Left renal pelvis (tissue), 4 donors: ENCODE measurements around the gene DNAJC27. TPM values are rescaled to one million over a fixed set of nuclear protein-coding genes. Genes with fewer than 3 reads are reported as not detected.
"Not testable (repeated sequence)": the region's sequence is repeated elsewhere in the genome, so short reads cannot be mapped to it uniquely, and the experiment has no call there.

ENCODE experiments used
- DNase-seq, 4 donors: peaks; one replicate each; pipeline ENCODE4 v3.0.0-alpha.2; 2013; ENCODE audit warnings: low read depth in 4 of 4, low spot score in 3 of 4
- polyA plus RNA-seq, 4 donors: library from polyadenylated mRNA; unstranded; fragments of 120-200 nt; gene quantifications; one replicate each; pipeline ENCODE4 v1.2.1, GENCODE V29; 2013; ENCODE audit not compliant: insufficient read length in 4 of 4

The DNAJC27 gene
- polyA plus RNA-seq: 10 to 100 TPM in 3 of 4 donors, 1 to 10 TPM in 1; 6.5 to 10.4 (median 10.1) TPM

GRCh38 chr2:24971536-24972314, at the start of gene DNAJC27:
Gene DNAJC27 (minus strand): TSS chr2:24971955. CDS start chr2:24971904, 51 bp downstream.
- peak; percentile 93 to 97 (median 95) for DNase-seq

DNA sequence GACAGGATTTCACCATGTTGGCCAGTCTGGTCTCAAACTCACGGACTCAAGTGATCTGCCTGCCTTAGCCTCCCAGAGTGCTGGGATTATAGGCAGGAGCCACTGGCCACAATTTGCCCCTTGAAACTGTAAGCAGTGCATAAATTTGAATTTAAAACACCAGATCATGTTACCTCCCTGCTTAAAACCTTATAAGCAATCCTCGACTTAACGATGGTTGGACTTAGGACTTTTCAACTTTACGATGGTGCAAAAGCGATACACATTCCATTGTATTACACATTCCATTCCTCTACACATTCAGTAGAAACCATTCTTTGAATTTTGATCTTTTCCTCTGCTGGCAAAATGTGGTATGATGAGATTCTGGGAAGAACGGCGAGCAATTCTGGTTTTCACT, 46.9 kb upstream of the DNAJC27 start:
- no peak for DNase-seq

GRCh38 chr2:25014631-25015030, 42.9 kb upstream of the DNAJC27 start:
- no peak for DNase-seq

- DNase-seq: not testable (repeated sequence)
Observed at GRCh38 chr2:25011342-25011741, 39.6 kb upstream of the DNAJC27 start.

DNA sequence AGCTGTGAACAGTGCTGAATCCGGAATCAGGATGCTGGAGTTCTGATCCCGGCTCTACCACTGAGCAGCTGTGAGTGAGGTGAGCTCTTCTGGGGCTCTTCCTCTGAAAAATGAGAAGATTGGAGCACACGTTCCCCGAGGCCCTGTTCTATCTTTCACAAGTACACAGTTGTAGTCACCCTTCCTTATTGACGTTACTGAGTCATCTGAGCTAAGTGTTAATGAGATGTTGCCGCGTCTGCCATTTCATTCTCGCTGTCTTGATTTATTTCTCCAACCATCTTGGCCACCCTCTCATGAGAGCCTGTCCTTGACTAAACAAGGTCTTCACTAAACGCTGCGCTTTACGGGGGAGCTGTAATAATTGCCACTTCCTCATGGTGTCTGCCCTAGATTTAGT, 38.2 kb upstream of the DNAJC27 start:
- DNase-seq: no peak

DNA sequence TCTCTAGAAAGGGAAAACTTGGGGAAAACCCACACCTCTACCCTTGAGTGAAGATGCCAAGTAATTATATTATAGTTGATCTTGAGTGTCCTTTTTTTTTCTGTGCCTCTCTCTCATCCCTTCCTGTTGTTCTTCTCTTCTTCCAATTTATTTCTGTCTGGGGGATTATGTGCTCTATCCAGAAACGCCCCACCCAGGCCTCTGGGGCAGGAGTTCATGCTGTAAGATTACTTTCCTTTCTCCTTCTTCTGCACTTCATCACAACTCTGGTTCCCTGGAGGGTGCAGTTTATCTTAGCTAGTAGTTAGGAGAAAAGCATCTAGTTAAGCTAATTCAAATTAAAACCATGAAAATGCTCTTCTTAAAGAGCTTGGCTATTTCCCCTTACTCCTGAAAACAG, 30.3 kb upstream of the DNAJC27 start:
- DNase-seq: no peak

GRCh38 chr2:25001325-25001637, 29.5 kb upstream of the DNAJC27 start:
- no peak for DNase-seq

GRCh38 chr2:25000503-25001324, 29.0 kb upstream of the DNAJC27 start:
- DNase-seq: no peak

- no peak for DNase-seq
Observed at GRCh38 chr2:25000036-25000435, 28.3 kb upstream of the DNAJC27 start.

DNA sequence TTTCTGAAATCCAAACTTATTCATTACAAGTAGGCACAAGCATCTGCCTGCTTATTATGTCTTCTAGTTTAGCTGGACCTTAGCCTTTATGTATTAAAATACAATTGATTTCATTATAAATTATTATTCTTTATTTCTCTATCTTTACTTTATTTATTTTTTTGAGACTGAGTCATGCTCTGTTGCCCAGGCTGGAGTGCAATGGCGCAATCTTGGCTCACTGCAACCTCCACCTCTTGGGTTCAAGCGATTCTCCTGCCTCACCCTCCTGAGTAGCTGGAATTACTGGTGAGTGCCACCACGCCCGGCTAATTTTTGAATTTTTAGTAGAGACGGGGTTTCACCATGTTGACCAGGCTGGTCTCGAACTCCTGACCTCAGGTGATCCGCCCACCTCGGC, 27.3 kb upstream of the DNAJC27 start:
- not testable (repeated sequence) for DNase-seq

GRCh38 chr2:24994146-24994724, 22.5 kb upstream of the DNAJC27 start:
- no peak for DNase-seq

DNA sequence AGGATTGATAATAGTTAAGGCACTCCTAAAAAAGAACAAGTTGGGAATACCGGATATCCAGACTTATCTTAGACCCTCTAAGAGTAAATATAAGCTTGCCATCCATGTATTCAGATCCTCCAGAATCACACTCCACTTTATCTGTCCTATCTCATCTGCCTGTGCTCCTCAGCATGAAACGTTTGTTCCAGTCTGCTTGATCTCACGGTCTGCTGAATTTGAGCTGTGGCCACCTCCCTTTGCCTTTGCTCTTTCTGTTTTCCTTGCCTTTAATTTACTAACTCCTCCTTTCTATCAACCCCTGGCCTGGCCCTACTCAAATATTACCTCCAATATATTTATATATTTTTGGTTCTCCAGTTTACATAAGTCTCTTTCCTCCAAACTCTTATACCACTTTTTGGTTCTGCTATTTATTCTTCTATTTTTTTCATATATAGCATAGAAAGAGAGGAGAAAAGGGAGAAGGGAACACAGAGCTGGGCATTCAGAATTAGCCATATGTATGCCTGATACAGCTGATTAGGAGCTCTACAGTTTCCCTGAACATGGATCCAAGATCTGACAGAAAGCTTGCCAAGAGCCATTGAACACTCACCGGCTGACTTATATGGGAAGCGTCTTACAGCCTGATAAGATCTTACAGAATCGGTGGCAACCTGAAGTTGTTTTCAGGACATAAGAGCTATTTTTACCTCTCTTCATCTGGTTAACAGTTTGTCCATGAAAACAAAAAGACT, 21.8 kb upstream of the DNAJC27 start:
- no peak for DNase-seq

- no peak for DNase-seq
Observed at GRCh38 chr2:24986372-24986771, 14.6 kb upstream of the DNAJC27 start.

- DNase-seq: no peak
Observed at GRCh38 chr2:24985511-24985910, 13.8 kb upstream of the DNAJC27 start.

DNA sequence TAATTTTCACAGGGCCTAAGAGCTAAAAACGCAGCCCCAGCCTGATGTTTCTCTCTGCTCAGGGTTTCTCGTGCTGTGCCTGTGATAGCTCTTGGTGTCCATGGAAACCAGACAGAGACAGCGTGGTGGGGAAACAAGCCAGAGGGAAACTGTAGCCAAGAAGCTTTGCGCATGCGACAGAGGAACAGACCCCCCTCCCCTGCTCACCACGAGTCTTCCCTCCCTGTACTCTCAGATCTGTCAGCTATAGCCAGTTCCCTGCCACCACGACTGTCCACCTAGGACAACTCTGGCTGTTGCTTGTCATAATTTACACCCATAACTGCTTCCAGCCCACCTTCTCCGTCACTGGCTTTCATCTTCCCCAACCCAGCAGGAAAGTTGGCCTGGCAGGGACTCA, 13.2 kb upstream of the DNAJC27 start:
- peak; percentile 54 to 78 (median 60) for DNase-seq

DNA sequence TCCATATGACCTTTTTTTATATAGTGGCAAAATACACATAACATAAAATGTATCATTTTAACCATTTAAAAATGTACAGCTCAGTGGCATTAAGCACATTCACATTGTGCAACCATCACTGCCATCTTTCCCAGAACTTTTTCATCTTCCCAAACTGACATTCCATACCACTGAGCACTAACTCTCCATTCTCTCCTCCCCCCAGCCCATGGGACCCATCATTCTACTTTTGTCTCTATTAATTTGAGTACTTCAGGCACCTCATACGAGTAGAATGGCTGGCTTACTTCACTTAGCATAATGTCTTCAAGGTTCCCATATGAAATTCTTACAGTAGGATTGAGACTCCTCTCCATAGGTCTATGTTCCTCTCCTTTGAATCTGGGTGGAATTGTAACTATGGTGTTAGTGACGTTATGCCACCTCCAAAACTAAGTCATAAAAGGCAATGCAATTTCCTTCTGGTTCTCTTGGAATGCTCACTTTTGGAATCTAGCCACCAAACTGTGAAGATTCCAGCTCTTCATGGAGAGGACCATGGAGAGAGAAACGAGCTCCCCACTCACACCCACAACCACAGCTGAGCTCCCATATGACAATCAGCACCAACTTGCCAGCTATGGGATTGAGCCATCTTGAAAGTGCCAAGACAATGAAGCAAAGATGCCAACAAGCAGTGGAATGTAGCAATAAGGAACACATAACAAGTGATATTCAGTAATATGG, 9.8 kb upstream of the DNAJC27 start:
- DNase-seq: no peak

- no peak for DNase-seq
Observed at GRCh38 chr2:24978661-24979060, 6.9 kb upstream of the DNAJC27 start.

DNA sequence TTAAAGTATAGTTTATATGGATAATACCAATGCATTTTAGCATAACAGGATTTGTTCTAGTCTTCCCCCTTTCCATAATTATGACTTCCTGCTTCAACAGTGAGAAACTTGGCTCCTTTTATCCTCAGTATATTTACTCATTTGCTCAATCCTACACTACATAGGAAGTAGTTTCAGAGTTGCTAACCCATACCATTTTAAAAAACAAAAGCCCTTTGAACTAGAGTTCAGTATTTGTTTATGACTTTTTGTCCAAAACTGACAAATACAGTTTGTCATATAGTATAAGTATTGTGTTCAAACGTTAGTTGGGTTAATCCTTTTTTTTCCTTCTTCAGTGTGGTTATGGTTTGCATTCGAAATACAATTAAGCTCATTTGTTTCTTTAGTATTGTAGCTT, 5.9 kb upstream of the DNAJC27 start:
- no peak for DNase-seq

DNA sequence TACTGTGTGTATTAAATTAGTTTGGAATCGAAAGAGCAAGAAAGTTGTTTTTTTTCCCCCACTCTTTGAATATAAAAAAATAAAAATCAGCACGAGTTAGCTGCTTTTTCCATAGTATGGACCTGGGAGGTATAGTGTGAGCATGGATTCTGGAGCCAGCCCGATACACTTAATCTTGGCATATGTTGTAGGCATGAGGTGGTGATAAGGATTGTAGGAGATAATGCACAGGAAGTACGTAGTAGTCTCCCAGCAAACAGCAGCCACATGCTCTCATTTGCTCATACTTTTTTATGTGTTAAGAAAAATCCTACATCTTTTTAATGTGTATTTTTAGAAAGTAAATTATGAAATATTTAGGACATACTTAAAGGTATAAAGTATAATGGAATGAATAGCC, 2.1 kb upstream of the DNAJC27 start:
- DNase-seq: no peak

GRCh38 chr2:24972315-24972961, 683 bp upstream of the DNAJC27 start:
- peak; percentile 36 to 58 (median 38) for DNase-seq
